T follicular helper cell (primary cell): ENCODE results near the gene SALL4.
"Not testable (repeated sequence)": the region's sequence is repeated elsewhere in the genome, so short reads cannot be mapped to it uniquely, and the experiment has no call there.

Source experiments
- DNase-seq: peaks from one replicate; pipeline ENCODE4 v3.0.0-alpha.2; 2020; ENCODE audit warnings: low read depth

The SALL4 gene

GRCh38 chr20:51801122-51801822 lies 1.0 kb downstream of the SALL4 start:
- DNase-seq, result no peak

GRCh38 chr20:51800872-51801121 lies 1.5 kb downstream of the SALL4 start:
- DNase-seq, result no peak

- peak; percentile 17 for DNase-seq
Observed at GRCh38 chr20:51800060-51800871, 2.1 kb downstream of the SALL4 start.

GRCh38 chr20:51799401-51799860 lies 2.9 kb downstream of the SALL4 start:
- DNase-seq, result no peak

GRCh38 chr20:51797357-51798025 lies 4.8 kb downstream of the SALL4 start:
- DNase-seq, result no peak

- DNase-seq, result no peak
Observed at GRCh38 chr20:51796340-51796739, 6.0 kb downstream of the SALL4 start.

- DNase-seq, result no peak
Observed at GRCh38 chr20:51792960-51793359, 9.4 kb downstream of the SALL4 start.

- DNase-seq, result no peak
Observed at GRCh38 chr20:51791626-51792025, 10.7 kb downstream of the SALL4 start.

GRCh38 chr20:51790256-51790655 lies 12.1 kb downstream of the SALL4 start:
- DNase-seq, result no peak

GRCh38 chr20:51789434-51789833 lies 12.9 kb downstream of the SALL4 start:
- no peak for DNase-seq

GRCh38 chr20:51788822-51789221 lies 13.5 kb downstream of the SALL4 start:
- DNase-seq, result no peak

GRCh38 chr20:51784299-51784698 lies 18.0 kb downstream of the SALL4 start:
- DNase-seq, result no peak

- not testable (repeated sequence) for DNase-seq
Observed at GRCh38 chr20:51778229-51778759, 24.0 kb downstream of the SALL4 start.

GRCh38 chr20:51775241-51775640 lies 27.1 kb downstream of the SALL4 start:
- DNase-seq, result no peak

- DNase-seq, result no peak
Observed at GRCh38 chr20:51772236-51772635, 30.1 kb downstream of the SALL4 start.

- DNase-seq, result no peak
Observed at GRCh38 chr20:51769976-51770615, 32.2 kb downstream of the SALL4 start.

GRCh38 chr20:51768759-51769517 lies 33.4 kb downstream of the SALL4 start:
- no peak for DNase-seq

- DNase-seq, result no peak
Observed at GRCh38 chr20:51767867-51768758, 34.2 kb downstream of the SALL4 start, which contains the start of gene ATP9A. Gene ATP9A (minus strand): TSS chr20:51768390. CDS start chr20:51768369, 21 bp downstream.

- no peak for DNase-seq
Observed at GRCh38 chr20:51766994-51767866, 35.1 kb downstream of the SALL4 start.
